ENCODE measurements around the gene CYP4F22.
"Not testable (repeated sequence)": the region's sequence is repeated elsewhere in the genome, so short reads cannot be mapped to it uniquely, and the experiment has no call there.

The CYP4F22 gene

DNA sequence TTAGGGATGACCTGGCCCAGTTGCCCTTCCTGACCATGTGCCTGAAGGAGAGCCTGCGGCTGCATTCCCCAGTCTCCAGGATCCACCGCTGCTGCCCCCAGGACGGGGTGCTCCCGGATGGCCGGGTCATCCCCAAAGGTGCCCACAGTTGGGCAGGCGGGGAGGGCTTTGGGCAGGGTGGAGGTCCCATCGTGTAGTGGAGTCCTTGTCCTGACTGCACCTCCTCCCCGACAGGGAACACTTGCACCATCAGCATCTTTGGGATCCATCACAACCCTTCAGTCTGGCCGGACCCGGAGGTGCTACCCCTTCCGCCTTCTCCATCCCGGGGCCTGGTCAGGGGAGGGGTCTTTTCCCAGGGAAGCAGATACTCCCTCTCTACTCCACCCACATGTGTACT lies 75.0 kb downstream of the CYP4F22 start:
- DNase-seq: no peak

GRCh38 chr19:15584095-15584494 lies 75.8 kb downstream of the CYP4F22 start:
- DNase-seq: no peak

- DNase-seq: peak; percentile 28
These were observed 76.3 kb downstream of the CYP4F22 start for GRCh38 chr19:15584541-15585115.

GRCh38 chr19:15587663-15588062 lies 79.3 kb downstream of the CYP4F22 start:
- no peak for DNase-seq

- DNase-seq: no peak
These were observed 79.9 kb downstream of the CYP4F22 start for GRCh38 chr19:15588265-15588664.

DNA sequence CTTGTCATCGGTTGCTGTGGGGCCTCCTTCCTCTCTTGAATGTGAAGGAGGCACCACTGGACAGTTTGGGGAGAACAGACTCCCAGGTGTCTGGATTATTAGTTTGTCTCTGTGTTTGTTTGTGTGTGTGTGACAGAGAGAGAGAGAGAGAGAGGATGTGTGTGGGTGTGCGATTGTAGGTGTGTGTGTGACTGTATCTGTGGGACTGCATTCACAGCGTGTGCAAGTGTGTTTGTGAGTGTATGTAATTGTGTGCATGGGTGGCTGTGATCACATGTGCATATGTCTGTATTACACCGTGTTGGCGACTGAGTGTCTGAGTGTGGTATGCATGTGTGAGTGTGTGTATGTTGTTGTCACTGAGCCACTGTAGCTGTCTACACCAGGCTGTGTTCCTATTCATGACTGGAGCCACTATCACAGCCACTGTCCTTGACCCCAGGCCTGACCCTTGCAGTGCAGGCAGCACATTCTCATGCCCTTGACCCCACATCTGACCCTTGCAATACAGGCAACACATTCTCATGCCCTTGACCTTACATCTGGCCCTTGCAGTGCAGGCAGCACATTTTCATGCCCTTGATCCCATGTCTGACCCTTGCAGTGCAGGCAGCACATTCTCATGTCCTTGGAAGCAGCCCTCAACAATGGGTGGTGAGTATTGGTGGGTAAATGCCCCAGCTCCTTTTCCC lies 81.6 kb downstream of the CYP4F22 start:
- no peak for DNase-seq

DNA sequence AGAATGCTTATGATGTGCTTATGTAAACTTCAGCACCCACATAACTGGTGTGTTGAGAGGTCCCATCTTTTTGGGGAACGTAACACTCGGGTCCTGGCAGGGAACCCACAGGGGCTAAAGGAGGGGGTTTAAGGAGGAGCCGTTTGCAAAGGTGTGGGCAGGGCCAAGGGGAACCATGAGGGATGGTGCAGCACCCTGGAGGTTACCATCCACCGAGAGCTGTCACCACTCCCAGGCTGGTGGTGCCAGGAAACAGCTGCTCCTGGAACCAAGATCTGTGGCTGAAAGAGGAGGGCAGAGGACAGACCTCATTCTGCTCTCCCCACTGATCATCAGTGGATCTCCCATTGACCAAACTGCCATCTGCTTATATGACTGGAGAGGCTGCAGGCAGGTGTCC lies 83.5 kb downstream of the CYP4F22 start:
- DNase-seq: no peak

GRCh38 chr19:15592506-15592905 lies 84.2 kb downstream of the CYP4F22 start:
- not testable (repeated sequence) for DNase-seq

- not testable (repeated sequence) for DNase-seq
These were observed 85.4 kb downstream of the CYP4F22 start for GRCh38 chr19:15593766-15594165.

DNA sequence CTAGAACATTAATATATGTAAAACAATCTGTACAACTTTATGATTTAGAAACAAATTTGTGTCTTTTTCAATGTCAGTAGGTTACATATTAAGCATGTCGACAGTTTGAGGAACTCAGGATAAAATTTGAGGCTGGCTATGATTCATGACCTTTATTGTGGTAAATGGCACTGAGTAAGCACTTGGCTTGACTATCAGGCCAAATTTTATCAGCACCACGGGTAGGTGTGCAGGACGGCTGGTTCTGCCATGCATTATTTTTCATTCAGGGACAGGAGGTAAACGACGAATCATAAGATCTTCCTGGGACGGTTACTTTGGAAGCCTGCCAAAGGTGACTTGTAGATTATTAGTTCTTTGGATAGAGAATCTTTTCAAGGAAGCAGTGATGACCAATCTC lies 86.7 kb downstream of the CYP4F22 start:
- DNase-seq: no peak

All from NCI-H510A (cell line).